Measurements from ENCODE around the gene SPDYE1.

GRCh38 chr7:43977525-43977924 lies 20.2 kb upstream of the SPDYE1 start:
- TF ChIP-seq CTCF (IDR thresholded peaks at IDR 0.05) = no peak
- no peak for TF ChIP-seq POLR2A (IDR thresholded peaks at IDR 0.05)
- TF ChIP-seq EP300 (IDR thresholded peaks at IDR 0.05) = no peak

Measured in upper lobe of left lung (tissue), 4 donors.